IMR-90 (cell line): ENCODE data around the gene SBF2. TPM values are rescaled to one million over a fixed set of nuclear protein-coding genes. Genes with fewer than 3 reads are reported as not detected.

ENCODE experiments used
- ATAC-seq: fragments of 200-7000 bp; cut with Tn5 transposase; 2 replicates; pipeline ENCODE4 v1.9.1; 2020; ENCODE audit warnings: low read depth, mild to moderate bottlenecking, moderate library complexity
- BruUV-seq: library from RNA; stranded (reverse); fragments of 400-500 nt; replicated peaks from 2 replicates; lab custom pipeline; 2021; lab: Mats Ljungman, UMichigan
- CTCF ChIA-PET: fragments of 300-600 bp; formaldehyde crosslinking; extraction: SDS; loops from one replicate; lab custom pipeline; 2021; ENCODE audit warnings: antibody characterized with exemption; lab: Yijun Ruan, JAX
- POLR2A ChIA-PET: fragments of 300-600 bp; sonication (Branson Sonifier 250); formaldehyde crosslinking; loops from one replicate; lab custom pipeline; 2022; ENCODE audit warnings: antibody characterized with exemption; ENCODE audit not compliant: unreplicated experiment; lab: Charles Lee
- DNase-seq: peaks from one replicate; pipeline ENCODE4 v3.0.0; 2013
- H2AFZ ChIP-seq: replicated peaks from 2 replicates; pipeline ENCODE3; 2013; ENCODE audit warnings: low read length, mild to moderate bottlenecking; ENCODE audit not compliant: poor library complexity
- H2AK5ac ChIP-seq: 2 replicates; pipeline ENCODE4 v1.6.1; 2013; ENCODE audit warnings: low read depth, low read length, inconsistent platforms
- H2AK9ac ChIP-seq: replicated peaks from 2 replicates; pipeline ENCODE3; 2013; ENCODE audit warnings: mild to moderate bottlenecking, low read depth, low read length, moderate library complexity; ENCODE audit not compliant: poor library complexity
- H2BK120ac ChIP-seq: 2 replicates; pipeline ENCODE4 v1.6.1; 2013; ENCODE audit warnings: low read depth, low read length, inconsistent platforms
- H2BK15ac ChIP-seq: 3 replicates; pipeline ENCODE4 v1.6.1; 2013; ENCODE audit warnings: low read depth, low read length, inconsistent platforms
- H2BK20ac ChIP-seq: 2 replicates; pipeline ENCODE4 v1.6.1; 2013; ENCODE audit warnings: low read depth, mild to moderate bottlenecking, inconsistent platforms, low read length, moderate library complexity
- H2BK5ac ChIP-seq: 2 replicates; pipeline ENCODE4 v1.6.1; 2013; ENCODE audit warnings: mild to moderate bottlenecking, low read depth, low read length, inconsistent platforms; ENCODE audit not compliant: poor library complexity, severe bottlenecking
- H3K14ac ChIP-seq: replicated peaks from 2 replicates; pipeline ENCODE4 v1.6.1; 2013; ENCODE audit warnings: low read depth, low read length, inconsistent platforms
- H3K18ac ChIP-seq: 2 replicates; pipeline ENCODE4 v1.6.1; 2013; ENCODE audit warnings: low read depth, low read length, control low read depth
- H3K23ac ChIP-seq: 2 replicates; pipeline ENCODE4 v1.6.1; 2013; ENCODE audit warnings: low read depth, low read length, inconsistent platforms
- H3K27ac ChIP-seq: 2 replicates; pipeline ENCODE4 v1.5.1; 2013; ENCODE audit warnings: mild to moderate bottlenecking, control low read depth, low read length; ENCODE audit not compliant: insufficient read depth
- H3K27me3 ChIP-seq: 2 replicates; pipeline ENCODE4 v1.6.1; 2013; ENCODE audit warnings: low read length; ENCODE audit not compliant: control insufficient read depth, insufficient read depth
- H3K36me3 ChIP-seq: 2 replicates; pipeline ENCODE4 v1.6.1; 2013; ENCODE audit warnings: low read length, mixed read lengths; ENCODE audit not compliant: control insufficient read depth, insufficient read depth
- H3K4ac ChIP-seq: 2 replicates; pipeline ENCODE4 v1.6.1; 2013; ENCODE audit warnings: low read depth, low read length, inconsistent platforms
- H3K4me1 ChIP-seq: 2 replicates; pipeline ENCODE4 v1.6.1; 2013; ENCODE audit warnings: low read length, mixed read lengths; ENCODE audit not compliant: control insufficient read depth, insufficient read depth
- H3K4me2 ChIP-seq: 2 replicates; pipeline ENCODE4 v1.6.1; 2013; ENCODE audit warnings: low read depth, mild to moderate bottlenecking, control low read depth, low read length, moderate library complexity
- H3K4me3 ChIP-seq: 2 replicates; pipeline ENCODE4 v1.5.1; 2013; ENCODE audit warnings: low read depth, mild to moderate bottlenecking, control low read depth, low read length, moderate library complexity; ENCODE audit not compliant: insufficient read depth
- H3K56ac ChIP-seq: 2 replicates; pipeline ENCODE4 v1.6.1; 2013; ENCODE audit warnings: low read length, inconsistent platforms; ENCODE audit not compliant: insufficient read depth; ENCODE audit errors: extremely low read depth
- H3K79me1 ChIP-seq, 2 experiments: 2 replicates each; pipeline ENCODE4 v1.6.1; 2013; ENCODE audit warnings: low read length in 2 of 2, inconsistent platforms in 1 of 2, low read depth in 1 of 2
- H3K9ac ChIP-seq: 2 replicates; pipeline ENCODE4 v1.6.1; 2013; ENCODE audit warnings: low read depth, low read length, control low read depth
- H3K9me1 ChIP-seq: 2 replicates; pipeline ENCODE4 v1.6.1; 2013; ENCODE audit warnings: low read length, inconsistent platforms; ENCODE audit not compliant: insufficient read depth
- H3K9me3 ChIP-seq: 2 replicates; pipeline ENCODE4 v1.6.1; 2013; ENCODE audit warnings: low read length; ENCODE audit not compliant: control insufficient read depth, insufficient read depth
- H4K20me1 ChIP-seq: 2 replicates; pipeline ENCODE4 v1.6.1; 2013; ENCODE audit warnings: low read length, inconsistent platforms; ENCODE audit not compliant: insufficient read depth
- H4K5ac ChIP-seq: 2 replicates; pipeline ENCODE4 v1.6.1; 2013; ENCODE audit warnings: mild to moderate bottlenecking, low read depth, low read length, control low read depth
- H4K8ac ChIP-seq, 2 experiments: 2 replicates each; pipeline ENCODE4 v1.6.1; 2013; ENCODE audit warnings: low read depth in 2 of 2, low read length in 2 of 2, control low read depth in 1 of 2, inconsistent platforms in 1 of 2
- H4K91ac ChIP-seq: 2 replicates; pipeline ENCODE4 v1.6.1; 2013; ENCODE audit warnings: low read depth, low read length, inconsistent platforms; ENCODE audit not compliant: insufficient read depth
- CEBPB ChIP-seq: IDR thresholded peaks from 2 replicates; pipeline ENCODE4 v1.6.1; 2012; ENCODE audit warnings: low read depth, low read length, improper control_type of control experiment
- ELK1 ChIP-seq: fragments of 150-350 bp; IDR thresholded peaks from 2 replicates; pipeline ENCODE4 v1.6.1; 2016; ENCODE audit warnings: low read depth, mild to moderate bottlenecking, low read length, moderate library complexity, borderline replicate concordance
- MAFK ChIP-seq: IDR thresholded peaks from 2 replicates; pipeline ENCODE4 v1.6.1; 2012; ENCODE audit warnings: low read depth, low read length, improper control_type of control experiment
- WGBS, 2 experiments: methylation state at CpG; one replicate each; pipeline versions ENCODE4 v1.1.5 to v1.1.7; 2013; ENCODE audit warnings: missing lambda C conversion rate in 2 of 2; ENCODE audit not compliant: insufficient read length in 1 of 2; ENCODE audit errors: extremely low coverage in 2 of 2; 5-methylcytosine and 5-hydroxymethylcytosine counted together
- dilution Hi-C: fragments of 300-500 bp; cut with HindIII; formaldehyde crosslinking; loops from one replicate; pipeline ENCODE4 v1.14.3; 2018; ENCODE audit warnings: low sequenced_read_pairs; ENCODE audit not compliant: unreplicated experiment
- in situ Hi-C: fragments of 300-500 bp; cut with MboI; formaldehyde crosslinking; loops from 3 replicates; pipeline ENCODE4 v1.14.3; 2019; ENCODE audit warnings: low sequenced_read_pairs, inconsistent platforms, mixed read lengths
- intact Hi-C: fragments of 100-400 bp; cut with micrococcal nuclease; formaldehyde crosslinking; loops from 2 replicates; pipeline ENCODE4 v1.10.0; 2022
- polyA plus RNA-seq, 3 experiments: library from polyadenylated mRNA; depleted of rRNA; stranded (reverse); fragments of >200 nt; gene quantifications; 2 replicates each; pipeline ENCODE4 v1.2.3, GENCODE V29; 2012; ENCODE audit warnings: low replicate concordance in 1 of 3
- total RNA-seq: library from RNA; depleted of rRNA; stranded (reverse); fragments of >200 nt; gene quantifications from 2 replicates; pipeline ENCODE4 v1.2.3, GENCODE V29; 2012

SBF2 gene
- total and polyA plus RNA-seq, 2 of the 4 experiments (the other 2 are of a cell fraction) = 23.8 to 51.8 TPM

GRCh38 chr11:9974375-9974774 lies 319.6 kb downstream of the SBF2 start:
- DNase-seq = no peak
- dilution Hi-C loops (no loop called here), in situ Hi-C loops (loop anchor here (10.0 to 25.0 kb wide), 2 partner anchors 212 to 330 kb away; partner anchors contain the start of gene ADM), intact Hi-C loops (no loop called here)
- ATAC-seq = no peak
- no TSS peak for BruUV-seq
- Histone ChIP-seq H2BK20ac (peak overlapping the region; percentile 39; the same call in 1 of the 2 replicates), H4K20me1 (no peaks in the 10 kb centered on the region), H3K14ac (no peak overlapping the region), H3K27ac (no peak overlapping the region), H3K23ac (no peak overlapping the region), H4K8ac (peak overlapping the region; percentile 9 to 10; a peak in 1 of 4 replicates), H2BK120ac (no peak overlapping the region), H3K9me1 (peaks cover 3% of the 10 kb centered on the region; the same call in 1 of the 2 replicates), H2BK5ac (no peak overlapping the region), H2AK9ac (no peak overlapping the region), H3K36me3 (peaks cover 1% of the 10 kb centered on the region), H2BK15ac (peak overlapping the region; percentile 89; the same call in 2 of the 3 replicates), H3K27me3 (no peaks in the 10 kb centered on the region), H3K56ac (no peak overlapping the region), H3K4me3 (no peak overlapping the region), H3K4ac (peak overlapping the region; percentile 5; the same call in 1 of the 2 replicates), H4K5ac (peak overlapping the region; percentile 72; the same call in 1 of the 2 replicates), H3K4me2 (no peak overlapping the region), H3K18ac (peak overlapping the region; percentile 69; the same call in 1 of the 2 replicates), H3K9ac (no peak overlapping the region), H3K4me1 (peaks cover 9% of the 10 kb centered on the region; the same call in 1 of the 2 replicates), H2AFZ (no peak overlapping the region), H3K79me1 (peaks cover 0 to 20% of the 10 kb centered on the region in 2 experiments; a peak in 2 of 4 replicates), H2AK5ac (peak overlapping the region; percentile 42; the same call in 1 of the 2 replicates), H4K91ac (no peak overlapping the region), H3K9me3 (no peaks in the 10 kb centered on the region)
- ChIA-PET POLR2A (no interaction called here), CTCF (interaction anchor here (0.6 to 2.0 kb wide), 4 partner anchors 10 to 220 kb away, joined by 3 to 11 read pairs (median 8); no protein-coding TSS in a partner anchor)
- WGBS, 2 experiments = no CpG with 5 or more reads among the region's 8 CpGs
- TF ChIP-seq ELK1 = no peak
- TF ChIP-seq MAFK = no peak
- no peak for TF ChIP-seq CEBPB
